GM18861 (cell line): ENCODE data around the gene EXOC3L1.

Source experiments
- ATAC-seq: cut with Tn5 transposase; IDR thresholded peaks from one replicate; pipeline ENCODE4 v1.9.1; 2021; ENCODE audit not compliant: unreplicated experiment

The EXOC3L1 gene

GRCh38 chr16:67165121-67166078 is 24.5 kb downstream of the EXOC3L1 start:
- ATAC-seq, result no peak

GRCh38 chr16:67164599-67165061 is 25.3 kb downstream of the EXOC3L1 start, which contains the start of gene HSF4:
TSS of gene HSF4 (plus strand) at chr16:67164745. CDS start at chr16:67164812, 67 bp downstream.
- ATAC-seq, result no peak

- no peak for ATAC-seq
Observed at GRCh38 chr16:67163999-67164558, 25.9 kb downstream of the EXOC3L1 start.

- ATAC-seq, result no peak
Observed at GRCh38 chr16:67163164-67163998, 26.6 kb downstream of the EXOC3L1 start.

- ATAC-seq, result no peak
Observed at GRCh38 chr16:67162506-67163163, 27.3 kb downstream of the EXOC3L1 start.

GRCh38 chr16:67161595-67162058 is 28.3 kb downstream of the EXOC3L1 start:
- no peak for ATAC-seq

- no peak for ATAC-seq
Observed at GRCh38 chr16:67158637-67159600, 31.0 kb downstream of the EXOC3L1 start.

- no peak for ATAC-seq
Observed at GRCh38 chr16:67157892-67158635, 31.9 kb downstream of the EXOC3L1 start.

- ATAC-seq, result no peak
Observed at GRCh38 chr16:67157106-67157748, 32.7 kb downstream of the EXOC3L1 start.

- ATAC-seq, result no peak
Observed at GRCh38 chr16:67156143-67156844, 33.6 kb downstream of the EXOC3L1 start.

GRCh38 chr16:67155295-67156142 is 34.4 kb downstream of the EXOC3L1 start:
- no peak for ATAC-seq

- ATAC-seq, result no peak
Observed at GRCh38 chr16:67154578-67155294, 35.2 kb downstream of the EXOC3L1 start.

GRCh38 chr16:67151431-67152097 is 38.4 kb downstream of the EXOC3L1 start:
- ATAC-seq, result no peak

GRCh38 chr16:67150833-67151396 is 39.0 kb downstream of the EXOC3L1 start, which contains the start of gene B3GNT9:
TSS of gene B3GNT9 (minus strand) at chr16:67150998. CDS start at chr16:67150485, 513 bp downstream.
- ATAC-seq, result peak; percentile 40
